GM23248 (cell line): ENCODE measurements around the gene ACTN4.

ENCODE experiments used
- EZH2 ChIP-seq: fragments of 200-600 bp; sonication (generic); IDR thresholded peaks from 2 replicates; pipeline ENCODE4 v1.6.1; 2018; ENCODE audit warnings: antibody characterized with exemption, mild to moderate bottlenecking; ENCODE audit not compliant: insufficient read depth, poor library complexity, severe bottlenecking
- EZH2phosphoT487 ChIP-seq: fragments of 200-600 bp; sonication (generic); IDR thresholded peaks from 2 replicates; pipeline ENCODE4 v1.6.1; 2018; ENCODE audit warnings: antibody characterized with exemption, moderate library complexity, mild to moderate bottlenecking, low read depth; ENCODE audit not compliant: insufficient read depth

- TF ChIP-seq EZH2 (no peak), EZH2phosphoT487 (no peak)
These were observed 85.7 kb downstream of the ACTN4 start for GRCh38 chr19:38733241-38733492.
